Stimulated activated CD4-positive, alpha-beta T cell treated with anti-CD3 and anti-CD28 coated beads, Interleukin-2, amount 100 ng/mL, for 4 hours (primary cell): ENCODE measurements around the gene DCAF5.

Source experiments
- DNase-seq: peaks from one replicate; pipeline ENCODE4 v3.0.0-alpha.2; 2020; ENCODE audit warnings: low read depth

Gene DCAF5

GRCh38 chr14:69006346-69006745, 146.6 kb downstream of the DCAF5 start:
- DNase-seq = no peak

DNA sequence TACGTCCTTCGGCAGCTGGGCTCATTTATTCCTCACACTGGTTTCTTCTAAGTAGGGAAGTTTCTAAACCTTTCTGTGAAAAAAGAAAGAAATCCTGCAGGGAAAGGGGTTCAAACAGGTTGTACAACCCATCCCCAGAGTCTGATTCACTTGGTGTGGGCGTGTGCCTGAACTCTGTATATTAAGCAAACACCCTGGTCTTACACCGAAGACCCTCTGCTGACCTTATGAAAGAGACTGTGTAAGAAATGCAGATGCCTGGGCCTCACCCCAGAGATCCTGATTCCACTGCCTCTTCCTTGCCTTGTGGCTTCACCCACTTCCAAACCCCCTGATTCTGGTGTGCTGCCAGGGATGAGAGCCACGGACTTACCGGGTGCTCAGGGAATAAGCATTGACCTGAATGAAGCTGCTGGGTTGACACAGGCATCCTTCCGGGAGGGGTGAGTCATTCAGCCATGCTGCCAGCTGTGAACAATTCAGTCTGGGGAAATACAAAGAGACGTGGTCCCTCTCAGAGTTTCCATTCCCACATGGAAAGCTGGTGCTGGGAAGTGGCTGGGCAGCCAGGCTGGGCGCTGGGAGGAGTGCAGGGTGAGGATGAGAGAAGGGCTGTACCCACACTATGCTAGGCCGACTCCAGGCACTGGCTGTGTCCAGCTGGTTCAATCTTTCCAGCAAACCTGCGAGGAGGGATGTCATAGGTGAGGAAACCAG, 147.3 kb downstream of the DCAF5 start:
- no peak for DNase-seq

GRCh38 chr14:69004731-69005431, 148.0 kb downstream of the DCAF5 start:
- no peak for DNase-seq

DNA sequence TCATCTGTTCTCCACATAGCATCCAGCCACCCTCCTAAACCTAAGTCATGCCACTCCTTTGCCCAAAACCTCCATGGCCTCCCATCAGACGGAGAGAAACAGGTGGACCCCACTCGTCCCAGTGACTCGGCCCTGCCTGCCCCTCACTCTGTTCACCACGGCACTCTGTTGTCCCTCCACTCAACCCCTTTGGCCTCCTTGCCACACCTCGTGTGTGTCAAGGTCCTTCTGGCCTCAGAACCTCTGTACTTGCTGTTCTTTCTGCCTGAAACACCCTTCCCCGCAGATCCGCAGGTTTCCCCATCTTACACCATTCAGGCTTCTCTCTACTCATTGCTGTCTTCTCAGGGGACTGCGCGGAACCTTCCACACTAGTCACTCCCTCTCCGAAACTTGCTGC, 149.3 kb downstream of the DCAF5 start:
- DNase-seq = no peak

DNA sequence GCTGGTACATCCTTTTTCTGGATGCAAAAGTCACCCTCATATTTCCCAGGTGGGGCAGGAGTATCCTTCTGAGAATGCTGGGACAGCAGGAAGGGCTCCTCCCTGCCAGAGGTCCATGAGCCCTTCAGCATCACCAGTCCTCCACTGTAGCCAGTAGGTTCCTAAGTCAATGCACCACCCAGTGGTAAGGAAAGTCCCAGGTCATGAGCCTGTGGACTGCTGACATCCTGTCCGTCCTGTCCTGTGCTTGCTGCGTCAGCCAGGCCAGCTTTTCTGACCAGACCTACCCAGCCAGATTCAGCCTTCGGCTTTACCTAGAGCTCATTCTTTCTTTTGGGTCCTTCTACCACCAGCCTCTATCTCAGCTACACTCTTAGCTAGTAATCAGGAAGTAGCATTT, 150.8 kb downstream of the DCAF5 start:
- no peak for DNase-seq

GRCh38 chr14:69001375-69001774, 151.5 kb downstream of the DCAF5 start:
- DNase-seq = no peak
